A549 (cell line): ENCODE data around the gene ILRUN.

ENCODE experiments used
- BHLHE40 ChIP-seq: IDR thresholded peaks from 2 replicates; pipeline ENCODE4 v1.6.1; 2012; ENCODE audit warnings: low read depth, low read length, inconsistent platforms
- EHMT2 ChIP-seq: fragments of 200-600 bp; sonication (generic); IDR thresholded peaks from 2 replicates; pipeline ENCODE4 v1.6.1; 2016; ENCODE audit warnings: antibody characterized with exemption, low read depth, mild to moderate bottlenecking, moderate library complexity
- EP300 ChIP-seq, 2 experiments: fragments of >200 bp; sonication (Bioruptor Twin); formaldehyde crosslinking; IDR thresholded peaks; 2 replicates in 1 of 2; 3 replicates in 1 of 2; pipeline ENCODE4 v1.6.1; 2016 to 2017
- KDM5A ChIP-seq: fragments of 200-600 bp; sonication (generic); IDR thresholded peaks from 2 replicates; pipeline ENCODE4 v1.6.1; 2016; ENCODE audit warnings: antibody characterized with exemption, mild to moderate bottlenecking
- NFE2L2 ChIP-seq: fragments of 150-350 bp; conservative IDR thresholded peaks from 2 replicates; pipeline ENCODE4 v1.6.1; 2014; ENCODE audit warnings: low read length
- NR3C1 ChIP-seq: fragments of >200 bp; sonication (Bioruptor Twin); formaldehyde crosslinking; IDR thresholded peaks from 3 replicates; pipeline ENCODE4 v1.6.1; 2017
- SREBF2 ChIP-seq: fragments of 450-650 bp; IDR thresholded peaks from 2 replicates; pipeline ENCODE4 v1.6.1; 2014; ENCODE audit warnings: mild to moderate bottlenecking, moderate library complexity
- TF ChIP-seq, protein P1 (sequence below): fragments of >200 bp; sonication (Bioruptor Twin); formaldehyde crosslinking; IDR thresholded peaks from 3 replicates; pipeline ENCODE4 v1.5.1; 2016
- TF ChIP-seq, protein P2 (sequence below): fragments of 200-600 bp; sonication (generic); IDR thresholded peaks from 2 replicates; pipeline ENCODE4 v1.6.1; 2016; ENCODE audit warnings: antibody characterized with exemption, mild to moderate bottlenecking, moderate library complexity

DNA sequence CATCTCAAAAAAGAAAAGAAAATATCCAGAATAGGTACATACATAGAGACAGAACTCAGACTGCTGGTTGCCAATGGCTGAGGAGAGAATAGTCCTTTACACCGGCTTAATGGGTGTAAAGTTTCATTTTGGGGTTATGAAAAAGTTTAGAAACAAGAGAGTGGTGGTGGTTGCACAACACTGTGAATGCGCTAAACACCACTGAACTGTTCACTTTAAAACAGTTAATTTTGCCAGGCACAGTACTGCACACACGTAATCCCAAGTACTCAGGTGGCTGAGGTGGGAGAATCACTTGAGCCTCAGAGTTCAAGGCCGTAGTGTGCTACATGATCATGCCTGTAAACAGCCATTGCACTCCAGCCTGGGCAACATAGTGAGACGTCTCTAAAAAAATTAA, 7.6 kb downstream of the ILRUN start:
- TF ChIP-seq, protein P1, sequence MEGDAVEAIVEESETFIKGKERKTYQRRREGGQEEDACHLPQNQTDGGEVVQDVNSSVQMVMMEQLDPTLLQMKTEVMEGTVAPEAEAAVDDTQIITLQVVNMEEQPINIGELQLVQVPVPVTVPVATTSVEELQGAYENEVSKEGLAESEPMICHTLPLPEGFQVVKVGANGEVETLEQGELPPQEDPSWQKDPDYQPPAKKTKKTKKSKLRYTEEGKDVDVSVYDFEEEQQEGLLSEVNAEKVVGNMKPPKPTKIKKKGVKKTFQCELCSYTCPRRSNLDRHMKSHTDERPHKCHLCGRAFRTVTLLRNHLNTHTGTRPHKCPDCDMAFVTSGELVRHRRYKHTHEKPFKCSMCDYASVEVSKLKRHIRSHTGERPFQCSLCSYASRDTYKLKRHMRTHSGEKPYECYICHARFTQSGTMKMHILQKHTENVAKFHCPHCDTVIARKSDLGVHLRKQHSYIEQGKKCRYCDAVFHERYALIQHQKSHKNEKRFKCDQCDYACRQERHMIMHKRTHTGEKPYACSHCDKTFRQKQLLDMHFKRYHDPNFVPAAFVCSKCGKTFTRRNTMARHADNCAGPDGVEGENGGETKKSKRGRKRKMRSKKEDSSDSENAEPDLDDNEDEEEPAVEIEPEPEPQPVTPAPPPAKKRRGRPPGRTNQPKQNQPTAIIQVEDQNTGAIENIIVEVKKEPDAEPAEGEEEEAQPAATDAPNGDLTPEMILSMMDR, result no peak
- TF ChIP-seq NR3C1 (no peak), SREBF2 (no peak), EHMT2 (no peak), EP300 (IDR thresholded peaks at IDR 0.05) (no peak), KDM5A (no peak), NFE2L2 (no peak), BHLHE40 (no peak)
- TF ChIP-seq, protein P2, sequence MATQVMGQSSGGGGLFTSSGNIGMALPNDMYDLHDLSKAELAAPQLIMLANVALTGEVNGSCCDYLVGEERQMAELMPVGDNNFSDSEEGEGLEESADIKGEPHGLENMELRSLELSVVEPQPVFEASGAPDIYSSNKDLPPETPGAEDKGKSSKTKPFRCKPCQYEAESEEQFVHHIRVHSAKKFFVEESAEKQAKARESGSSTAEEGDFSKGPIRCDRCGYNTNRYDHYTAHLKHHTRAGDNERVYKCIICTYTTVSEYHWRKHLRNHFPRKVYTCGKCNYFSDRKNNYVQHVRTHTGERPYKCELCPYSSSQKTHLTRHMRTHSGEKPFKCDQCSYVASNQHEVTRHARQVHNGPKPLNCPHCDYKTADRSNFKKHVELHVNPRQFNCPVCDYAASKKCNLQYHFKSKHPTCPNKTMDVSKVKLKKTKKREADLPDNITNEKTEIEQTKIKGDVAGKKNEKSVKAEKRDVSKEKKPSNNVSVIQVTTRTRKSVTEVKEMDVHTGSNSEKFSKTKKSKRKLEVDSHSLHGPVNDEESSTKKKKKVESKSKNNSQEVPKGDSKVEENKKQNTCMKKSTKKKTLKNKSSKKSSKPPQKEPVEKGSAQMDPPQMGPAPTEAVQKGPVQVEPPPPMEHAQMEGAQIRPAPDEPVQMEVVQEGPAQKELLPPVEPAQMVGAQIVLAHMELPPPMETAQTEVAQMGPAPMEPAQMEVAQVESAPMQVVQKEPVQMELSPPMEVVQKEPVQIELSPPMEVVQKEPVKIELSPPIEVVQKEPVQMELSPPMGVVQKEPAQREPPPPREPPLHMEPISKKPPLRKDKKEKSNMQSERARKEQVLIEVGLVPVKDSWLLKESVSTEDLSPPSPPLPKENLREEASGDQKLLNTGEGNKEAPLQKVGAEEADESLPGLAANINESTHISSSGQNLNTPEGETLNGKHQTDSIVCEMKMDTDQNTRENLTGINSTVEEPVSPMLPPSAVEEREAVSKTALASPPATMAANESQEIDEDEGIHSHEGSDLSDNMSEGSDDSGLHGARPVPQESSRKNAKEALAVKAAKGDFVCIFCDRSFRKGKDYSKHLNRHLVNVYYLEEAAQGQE, result no peak
